C4-2B (cell line): ENCODE data around the gene SCFD2.

Experiments used
- CTCF ChIP-seq: fragments of 450-650 bp; conservative IDR thresholded peaks from 2 replicates; pipeline ENCODE4 v1.5.1; 2017; ENCODE audit warnings: mild to moderate bottlenecking
- ZFX ChIP-seq: fragments of 450-650 bp; IDR thresholded peaks from 2 replicates; pipeline ENCODE4 v1.6.1; 2017

- TF ChIP-seq ZFX (no peak), CTCF (no peak)
These were observed 137.8 kb downstream of the SCFD2 start for GRCh38 chr4:53228036-53228435.
